Keratinocyte (primary cell): ENCODE data around the gene PTPN14.

ENCODE experiments used
- CTCF ChIP-seq, 3 experiments: IDR thresholded peaks in 1 of 3; conservative IDR thresholded peaks in 1 of 3; optimal IDR thresholded peaks in 1 of 3; 2 replicates in 2 of 3; 3 replicates in 1 of 3; pipeline versions ENCODE3 to v1.5.1; 2011; ENCODE audit warnings: low read length in 3 of 3, mild to moderate bottlenecking in 3 of 3, moderate library complexity in 2 of 3, control low read depth in 1 of 3, inconsistent platforms in 1 of 3; ENCODE audit not compliant: insufficient read depth in 2 of 3; ENCODE audit errors: extremely low read depth in 1 of 3
- EZH2 ChIP-seq: IDR thresholded peaks from one replicate; pipeline ENCODE4 v1.6.1; 2012; ENCODE audit warnings: inconsistent platforms, mild to moderate bottlenecking, low read length, moderate library complexity

DNA sequence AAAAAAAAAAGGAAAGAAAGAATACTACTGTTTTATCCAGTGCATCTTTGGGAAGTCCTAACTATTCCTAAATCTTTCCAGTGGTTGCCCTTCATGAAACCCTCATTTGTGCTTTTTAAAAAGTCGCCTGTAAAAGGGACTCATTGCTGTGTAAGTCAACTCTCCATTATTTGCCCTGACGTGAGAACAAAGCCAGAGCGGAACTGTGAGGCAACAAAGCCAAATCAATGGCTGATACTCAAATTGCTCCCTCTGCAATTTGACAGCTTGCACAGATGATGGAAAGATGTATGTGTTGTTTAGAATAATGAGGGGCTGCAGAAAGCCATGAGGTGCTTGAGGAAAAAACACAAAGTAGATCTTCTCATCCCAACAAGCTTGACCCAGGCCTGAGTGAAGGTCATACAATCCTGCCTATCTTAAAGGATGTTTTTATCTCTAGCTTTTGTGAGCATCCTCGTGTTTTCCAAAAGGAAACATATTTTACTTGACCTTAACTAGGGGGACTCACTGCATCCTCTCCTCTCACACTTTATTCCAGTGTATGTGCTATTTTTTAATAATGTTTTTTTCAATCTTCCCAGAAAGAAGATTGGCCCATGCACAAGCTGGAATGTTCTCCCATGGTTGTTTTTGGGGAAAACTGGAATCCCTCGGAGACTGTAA is 237.1 kb downstream of the PTPN14 start:
- TF ChIP-seq CTCF (optimal IDR thresholded peaks at IDR 0.05 in 1 of 3, IDR thresholded peaks at IDR 0.05 in 1 of 3, conservative IDR thresholded peaks at IDR 0.05 in 1 of 3; ENCODE audit: extremely low read depth in 1 of 3, insufficient read depth in 2 of 3, low read length in 3 of 3) (no peak), EZH2 (no peak)
